ENCODE data around the gene LCE3B.
A peak's percentile ranks its signal among the peaks of the same experiment; 100 is the strongest.

Gene LCE3B

GRCh38 chr1:152582647-152583046 is 31.0 kb upstream of the LCE3B start:
- no peak for TF ChIP-seq CTCF (IDR thresholded peaks at IDR 0.05; ENCODE audit: insufficient read depth, low read depth, low read length, missing control alignments)
- peak; percentile 88 for DNase-seq (ENCODE audit: low read depth)
- H3K4me3 ChIP-seq (ENCODE audit: low read length), result no peak overlapping the region

DNA sequence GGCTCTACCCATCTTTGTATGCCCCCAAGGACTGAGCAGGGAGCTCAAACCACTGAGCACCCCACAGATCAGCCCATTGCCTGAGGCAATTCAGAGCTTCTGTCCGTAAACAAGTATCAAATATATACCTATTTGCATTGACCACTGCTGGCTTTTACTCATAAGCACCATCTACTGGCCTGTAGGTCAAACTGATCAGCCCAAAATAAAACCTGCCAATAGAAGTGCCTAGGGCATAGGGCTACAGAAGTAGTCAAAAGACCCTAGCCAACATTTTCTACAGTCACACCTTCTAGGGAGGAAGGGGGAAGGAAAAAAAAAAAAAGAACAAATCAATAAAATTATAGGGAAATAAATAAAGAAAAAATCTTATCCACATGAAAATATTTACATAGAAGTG is 28.0 kb upstream of the LCE3B start:
- DNase-seq (ENCODE audit: low read depth), result no peak
- no peak overlapping the region for H3K4me3 ChIP-seq (ENCODE audit: low read length)
- TF ChIP-seq CTCF (IDR thresholded peaks at IDR 0.05; ENCODE audit: insufficient read depth, low read depth, low read length, missing control alignments), result peak; percentile 27

- DNase-seq (ENCODE audit: low read depth), result no peak
- TF ChIP-seq CTCF (IDR thresholded peaks at IDR 0.05; ENCODE audit: insufficient read depth, low read depth, low read length, missing control alignments), result no peak
- no peak overlapping the region for H3K4me3 ChIP-seq (ENCODE audit: low read length)
These were observed 16.6 kb upstream of the LCE3B start for GRCh38 chr1:152596986-152597385.

DNA sequence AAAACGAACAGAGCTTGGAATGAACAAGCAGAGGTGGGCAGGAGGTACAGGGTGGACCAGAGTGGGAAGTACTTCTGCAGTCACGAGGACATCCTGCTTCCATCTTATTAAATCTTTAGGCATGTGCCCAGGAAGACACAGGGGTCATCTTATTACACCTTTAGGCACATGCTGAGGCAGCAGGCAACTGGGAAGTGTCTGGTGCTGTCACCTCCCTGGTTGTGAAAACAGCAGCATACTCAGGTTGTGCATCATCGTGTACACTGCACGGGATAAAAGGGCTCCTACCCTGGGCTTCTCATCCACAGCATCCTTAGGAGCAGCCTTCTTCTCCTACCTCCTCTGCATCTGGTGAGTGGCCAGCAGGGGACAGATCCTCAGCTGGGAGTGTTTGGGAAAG is 13.7 kb upstream of the LCE3B start, which contains the start of gene LCE3C:
Gene LCE3C, plus strand, starts transcription at position 301 of the 400 bp plus-strand sequence. CDS start 498 bp downstream, outside the sequence.
- TF ChIP-seq CTCF (IDR thresholded peaks at IDR 0.05; ENCODE audit: insufficient read depth, low read depth, low read length, missing control alignments), result no peak
- no peak within 1 kb of the TSS for H3K4me3 ChIP-seq (ENCODE audit: low read length)
- no peak for DNase-seq (ENCODE audit: low read depth)

DNA sequence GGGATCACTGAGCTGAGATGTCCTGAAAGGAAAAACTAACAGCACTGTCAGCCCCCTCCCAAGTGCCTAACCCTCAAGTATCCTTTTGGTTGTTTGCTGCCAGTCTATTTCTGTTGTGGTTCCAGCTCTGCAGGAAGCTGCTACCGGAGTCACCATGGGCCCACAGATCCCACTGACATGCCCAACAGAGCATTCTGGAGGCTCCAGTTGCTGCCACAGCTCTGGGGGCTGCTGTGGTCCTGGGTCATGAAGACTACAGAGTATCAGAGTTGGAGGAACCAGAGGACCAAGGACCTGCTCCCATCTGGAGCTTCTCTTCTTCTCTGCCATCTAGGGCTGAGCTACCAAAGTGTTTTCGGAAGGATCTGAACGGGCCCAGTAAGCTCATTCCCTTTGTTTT is 8.4 kb downstream of the LCE3B start:
- no peak overlapping the region for H3K4me3 ChIP-seq (ENCODE audit: low read length)
- no peak for TF ChIP-seq CTCF (IDR thresholded peaks at IDR 0.05; ENCODE audit: insufficient read depth, low read depth, low read length, missing control alignments)
- no peak for DNase-seq (ENCODE audit: low read depth)

- no peak for DNase-seq (ENCODE audit: low read depth)
- no peak for TF ChIP-seq CTCF (IDR thresholded peaks at IDR 0.05; ENCODE audit: insufficient read depth, low read depth, low read length, missing control alignments)
- H3K4me3 ChIP-seq (ENCODE audit: low read length), result no peak within 1 kb of the TSS
These were observed 9.2 kb downstream of the LCE3B start, which contains the start of gene LCE3A for GRCh38 chr1:152622803-152623202. LCE3A (minus strand) TSS chr1:152623103; CDS start chr1:152623103, 0 bp downstream.

GRCh38 chr1:152623203-152623844 is 9.7 kb downstream of the LCE3B start:
- no peak for DNase-seq (ENCODE audit: low read depth)
- TF ChIP-seq CTCF (IDR thresholded peaks at IDR 0.05; ENCODE audit: insufficient read depth, low read depth, low read length, missing control alignments), result peak; percentile 23
- no peak overlapping the region for H3K4me3 ChIP-seq (ENCODE audit: low read length)
